ENCODE measurements around the gene MECR.

MECR gene

DNA sequence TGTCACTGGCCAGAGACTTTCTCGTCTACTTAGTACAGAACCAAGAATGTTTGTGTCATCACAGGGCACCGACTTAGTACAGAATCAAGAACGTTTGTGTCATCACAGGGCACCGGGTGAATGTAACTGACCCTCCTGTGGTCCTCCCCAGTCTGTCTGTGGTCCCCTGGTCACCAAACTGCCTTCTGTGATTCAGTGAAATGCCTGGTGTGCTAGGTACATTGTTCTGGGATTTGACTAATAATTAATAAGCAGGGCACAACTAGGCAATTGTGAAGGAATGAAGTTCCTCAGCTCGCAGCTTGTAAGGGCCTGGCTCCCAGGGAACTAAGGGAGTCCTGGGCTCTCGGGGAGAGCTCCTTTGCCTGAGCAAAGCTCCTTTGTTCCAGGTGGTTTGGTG is 7.2 kb downstream of the MECR start:
- TF ChIP-seq SIN3A (IDR thresholded peaks at IDR 0.05; ENCODE audit: borderline replicate concordance, insufficient read depth, low read length) (no peak), POLR2AphosphoS5 (IDR thresholded peaks at IDR 0.05; ENCODE audit: low read depth, low read length) (no peak), TAF1 (IDR thresholded peaks at IDR 0.05; ENCODE audit: borderline replicate concordance, insufficient read depth, low read length) (no peak), FOXP2 (optimal IDR thresholded peaks at IDR 0.05; ENCODE audit: borderline replicate concordance, extremely low read depth, extremely low read length, insufficient read depth) (no peak), REST (IDR thresholded peaks at IDR 0.05; ENCODE audit: insufficient read depth in 1 of 2, low read depth in 2 of 2, low read length in 2 of 2) (no peak)

DNA sequence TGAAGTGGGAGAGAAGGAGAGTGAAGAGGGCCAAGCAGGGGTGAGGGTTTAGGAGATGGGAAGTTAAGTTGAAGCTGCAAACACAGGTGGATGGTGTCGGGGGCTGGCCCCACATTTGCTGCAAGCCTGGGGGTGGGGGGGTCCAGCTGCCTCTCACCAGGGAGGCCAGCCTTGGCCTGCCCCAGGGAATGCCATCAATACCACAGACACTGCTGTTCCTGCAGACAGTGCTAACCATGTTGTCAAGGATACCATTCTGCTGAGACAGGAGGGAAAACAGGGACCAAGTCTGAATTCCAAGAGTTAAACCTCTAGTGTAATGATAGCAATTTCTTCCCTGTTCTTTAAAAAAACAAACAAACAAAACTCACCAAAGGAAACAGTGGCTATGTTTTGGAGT is 8.0 kb downstream of the MECR start:
- TF ChIP-seq POLR2AphosphoS5 (IDR thresholded peaks at IDR 0.05; ENCODE audit: low read depth, low read length) (no peak), SIN3A (IDR thresholded peaks at IDR 0.05; ENCODE audit: borderline replicate concordance, insufficient read depth, low read length) (no peak), REST (IDR thresholded peaks at IDR 0.05; ENCODE audit: insufficient read depth in 1 of 2, low read depth in 2 of 2, low read length in 2 of 2) (no peak), FOXP2 (optimal IDR thresholded peaks at IDR 0.05; ENCODE audit: borderline replicate concordance, extremely low read depth, extremely low read length, insufficient read depth) (no peak), TAF1 (IDR thresholded peaks at IDR 0.05; ENCODE audit: borderline replicate concordance, insufficient read depth, low read length) (no peak)

DNA sequence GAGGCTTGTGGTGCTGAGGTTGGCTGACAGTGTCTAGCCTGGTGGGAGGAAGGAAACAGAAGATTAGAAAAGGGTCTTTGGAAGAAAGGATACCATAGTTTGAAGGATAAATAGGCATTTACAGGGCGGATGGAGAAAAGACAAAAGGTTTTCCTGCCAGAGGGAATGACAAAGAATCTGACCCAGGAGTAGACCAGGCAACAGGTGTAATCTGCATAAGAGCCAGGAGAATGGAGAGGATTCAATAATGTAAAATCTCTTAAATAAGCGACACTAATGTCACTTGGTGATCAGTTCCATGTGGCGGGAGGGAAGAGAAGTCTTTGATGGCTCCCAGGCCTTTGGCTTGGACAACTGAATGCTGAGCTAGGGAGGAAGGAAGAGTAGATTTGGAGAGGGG is 9.4 kb downstream of the MECR start:
- no peak for TF ChIP-seq REST (IDR thresholded peaks at IDR 0.05; ENCODE audit: insufficient read depth in 1 of 2, low read depth in 2 of 2, low read length in 2 of 2)
- no peak for TF ChIP-seq FOXP2 (optimal IDR thresholded peaks at IDR 0.05; ENCODE audit: borderline replicate concordance, extremely low read depth, extremely low read length, insufficient read depth)
- no peak for TF ChIP-seq TAF1 (IDR thresholded peaks at IDR 0.05; ENCODE audit: borderline replicate concordance, insufficient read depth, low read length)
- no peak for TF ChIP-seq SIN3A (IDR thresholded peaks at IDR 0.05; ENCODE audit: borderline replicate concordance, insufficient read depth, low read length)
- no peak for TF ChIP-seq POLR2AphosphoS5 (IDR thresholded peaks at IDR 0.05; ENCODE audit: low read depth, low read length)

- no peak for TF ChIP-seq TAF1 (IDR thresholded peaks at IDR 0.05; ENCODE audit: borderline replicate concordance, insufficient read depth, low read length)
- no peak for TF ChIP-seq REST (IDR thresholded peaks at IDR 0.05; ENCODE audit: insufficient read depth in 1 of 2, low read depth in 2 of 2, low read length in 2 of 2)
- TF ChIP-seq FOXP2 (optimal IDR thresholded peaks at IDR 0.05; ENCODE audit: borderline replicate concordance, extremely low read depth, extremely low read length, insufficient read depth) = no peak
- TF ChIP-seq POLR2AphosphoS5 (IDR thresholded peaks at IDR 0.05; ENCODE audit: low read depth, low read length) = no peak
- TF ChIP-seq SIN3A (IDR thresholded peaks at IDR 0.05; ENCODE audit: borderline replicate concordance, insufficient read depth, low read length) = no peak
These were observed 12.5 kb downstream of the MECR start for GRCh38 chr1:29218223-29218622.

- TF ChIP-seq SIN3A (IDR thresholded peaks at IDR 0.05; ENCODE audit: borderline replicate concordance, insufficient read depth, low read length) (no peak), POLR2AphosphoS5 (IDR thresholded peaks at IDR 0.05; ENCODE audit: low read depth, low read length) (no peak), TAF1 (IDR thresholded peaks at IDR 0.05; ENCODE audit: borderline replicate concordance, insufficient read depth, low read length) (no peak), REST (IDR thresholded peaks at IDR 0.05; ENCODE audit: insufficient read depth in 1 of 2, low read depth in 2 of 2, low read length in 2 of 2) (no peak), FOXP2 (optimal IDR thresholded peaks at IDR 0.05; ENCODE audit: borderline replicate concordance, extremely low read depth, extremely low read length, insufficient read depth) (no peak)
These were observed 13.1 kb downstream of the MECR start for GRCh38 chr1:29217633-29218032.

Measured in PFSK-1 (cell line).